MM.1S (cell line): ENCODE data around the gene DPYSL4.

Experiments used
- DNase-seq: peaks from one replicate; pipeline ENCODE4 v3.0.0-alpha.2; 2015
- H2AFZ ChIP-seq: fragments of 300-600 bp; sonication (generic); 2 replicates; pipeline ENCODE4 v1.6.0; 2016; ENCODE audit warnings: antibody characterized with exemption, low read length
- H3F3A ChIP-seq: fragments of 300-600 bp; sonication (generic); 2 replicates; pipeline ENCODE4 v1.6.1; 2016; ENCODE audit warnings: mild to moderate bottlenecking, antibody characterized with exemption, low read length, moderate library complexity, mixed read lengths; ENCODE audit not compliant: insufficient read depth
- H3K27ac ChIP-seq: fragments of 300-600 bp; sonication (generic); 2 replicates; pipeline ENCODE4 v1.5.1; 2016; ENCODE audit warnings: mild to moderate bottlenecking, low read length
- H3K27me3 ChIP-seq: fragments of 300-600 bp; sonication (generic); replicated peaks from 2 replicates; pipeline ENCODE4 v1.6.0; 2016; ENCODE audit warnings: low read length; ENCODE audit not compliant: insufficient read depth
- H3K36me3 ChIP-seq: fragments of 300-600 bp; sonication (generic); replicated peaks from 2 replicates; pipeline ENCODE4 v1.6.1; 2016; ENCODE audit warnings: mild to moderate bottlenecking, low read length, mixed read lengths; ENCODE audit not compliant: insufficient read depth
- H3K4me1 ChIP-seq: fragments of 300-600 bp; sonication (generic); 2 replicates; pipeline ENCODE4 v1.6.1; 2016; ENCODE audit warnings: low read length, mixed read lengths
- H3K4me2 ChIP-seq: fragments of 300-600 bp; sonication (generic); 2 replicates; pipeline ENCODE4 v1.6.0; 2016; ENCODE audit warnings: low read depth, low read length
- H3K4me3 ChIP-seq: fragments of 300-600 bp; sonication (generic); 2 replicates; pipeline ENCODE4 v1.5.1; 2016; ENCODE audit warnings: low read length, mixed read lengths
- H3K79me2 ChIP-seq: fragments of 300-600 bp; sonication (generic); 2 replicates; pipeline ENCODE4 v1.6.1; 2016; ENCODE audit warnings: mixed run types, low read length, mixed read lengths
- H3K9ac ChIP-seq: fragments of 300-600 bp; sonication (generic); 2 replicates; pipeline ENCODE4 v1.6.1; 2016; ENCODE audit warnings: low read length, mixed read lengths
- H3K9me2 ChIP-seq: fragments of 300-600 bp; sonication (generic); replicated peaks from 2 replicates; pipeline ENCODE4 v1.6.1; 2016; ENCODE audit warnings: mild to moderate bottlenecking, low read length, mixed read lengths; ENCODE audit not compliant: insufficient read depth
- H3K9me3 ChIP-seq: fragments of 300-600 bp; sonication (generic); replicated peaks from 2 replicates; pipeline ENCODE4 v1.6.1; 2016; ENCODE audit warnings: mild to moderate bottlenecking, low read length, mixed read lengths; ENCODE audit not compliant: insufficient read depth
- H4K20me1 ChIP-seq: fragments of 300-600 bp; sonication (generic); 2 replicates; pipeline ENCODE4 v1.6.1; 2016; ENCODE audit warnings: mild to moderate bottlenecking, low read length, moderate library complexity, mixed read lengths; ENCODE audit not compliant: insufficient read depth
- EZH2 ChIP-seq: fragments of 300-600 bp; sonication (generic); optimal IDR thresholded peaks from 2 replicates; pipeline ENCODE3; 2017; ENCODE audit warnings: low read depth, mild to moderate bottlenecking, antibody characterized with exemption, low read length, mixed read lengths
- EZH2phosphoT487 ChIP-seq: fragments of 300-600 bp; sonication (generic); IDR thresholded peaks from 2 replicates; pipeline ENCODE4 v1.6.1; 2018; ENCODE audit warnings: antibody characterized with exemption, low read length
- TF ChIP-seq, protein P1 (sequence below): fragments of 300-600 bp; sonication (generic); IDR thresholded peaks from 2 replicates; pipeline ENCODE4 v1.5.1; 2016; ENCODE audit warnings: antibody characterized with exemption, low read length, mixed read lengths

Gene DPYSL4

DNA sequence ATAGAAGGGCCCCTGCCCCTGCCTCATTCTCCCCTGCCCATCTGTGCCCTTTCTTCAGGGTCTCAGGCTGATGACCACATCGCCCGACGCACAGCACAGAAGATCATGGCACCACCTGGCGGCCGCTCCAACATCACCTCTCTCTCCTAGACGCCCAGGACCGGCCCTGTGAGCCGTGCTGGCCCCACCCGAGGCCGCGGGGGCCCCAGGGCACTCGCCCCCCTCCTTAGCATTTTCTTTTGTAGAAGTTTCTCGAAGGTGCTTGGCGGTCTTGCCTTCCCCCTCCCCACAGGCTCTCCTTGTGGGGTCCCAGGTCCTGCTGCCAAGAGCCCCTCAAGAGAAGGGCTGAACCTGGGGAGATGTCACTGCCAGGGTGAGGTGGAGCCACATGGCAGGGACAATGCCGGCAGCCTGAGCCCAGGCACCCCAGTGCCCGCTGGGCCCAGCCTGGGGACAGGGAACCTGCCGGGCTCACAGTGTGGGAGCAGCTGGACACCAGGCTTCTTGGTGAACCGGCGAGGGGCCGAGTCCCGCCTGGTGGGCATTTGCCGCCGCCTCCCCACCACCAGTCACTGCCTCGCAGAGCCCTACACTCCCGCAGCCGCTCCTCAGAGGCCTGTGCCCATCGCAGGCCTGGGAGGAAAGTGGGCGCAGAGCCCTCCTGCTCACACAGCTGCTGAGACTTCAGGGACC lies 18.2 kb downstream of the DPYSL4 start:
- Histone ChIP-seq H3K4me3 (no peak overlapping the region), H4K20me1 (no peaks in the 10 kb centered on the region), H3K27me3 (no peaks in the 10 kb centered on the region), H3F3A (no peaks in the 10 kb centered on the region), H3K9me3 (no peaks in the 10 kb centered on the region), H3K9me2 (no peaks in the 10 kb centered on the region), H3K36me3 (no peaks in the 10 kb centered on the region), H2AFZ (no peak overlapping the region), H3K4me2 (no peak overlapping the region), H3K27ac (no peak overlapping the region), H3K79me2 (no peaks in the 10 kb centered on the region), H3K9ac (no peak overlapping the region), H3K4me1 (no peaks in the 10 kb centered on the region)
- TF ChIP-seq EZH2phosphoT487 (no peak), EZH2 (no peak)
- TF ChIP-seq, protein P1, sequence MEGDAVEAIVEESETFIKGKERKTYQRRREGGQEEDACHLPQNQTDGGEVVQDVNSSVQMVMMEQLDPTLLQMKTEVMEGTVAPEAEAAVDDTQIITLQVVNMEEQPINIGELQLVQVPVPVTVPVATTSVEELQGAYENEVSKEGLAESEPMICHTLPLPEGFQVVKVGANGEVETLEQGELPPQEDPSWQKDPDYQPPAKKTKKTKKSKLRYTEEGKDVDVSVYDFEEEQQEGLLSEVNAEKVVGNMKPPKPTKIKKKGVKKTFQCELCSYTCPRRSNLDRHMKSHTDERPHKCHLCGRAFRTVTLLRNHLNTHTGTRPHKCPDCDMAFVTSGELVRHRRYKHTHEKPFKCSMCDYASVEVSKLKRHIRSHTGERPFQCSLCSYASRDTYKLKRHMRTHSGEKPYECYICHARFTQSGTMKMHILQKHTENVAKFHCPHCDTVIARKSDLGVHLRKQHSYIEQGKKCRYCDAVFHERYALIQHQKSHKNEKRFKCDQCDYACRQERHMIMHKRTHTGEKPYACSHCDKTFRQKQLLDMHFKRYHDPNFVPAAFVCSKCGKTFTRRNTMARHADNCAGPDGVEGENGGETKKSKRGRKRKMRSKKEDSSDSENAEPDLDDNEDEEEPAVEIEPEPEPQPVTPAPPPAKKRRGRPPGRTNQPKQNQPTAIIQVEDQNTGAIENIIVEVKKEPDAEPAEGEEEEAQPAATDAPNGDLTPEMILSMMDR = no peak
- no peak for DNase-seq

DNA sequence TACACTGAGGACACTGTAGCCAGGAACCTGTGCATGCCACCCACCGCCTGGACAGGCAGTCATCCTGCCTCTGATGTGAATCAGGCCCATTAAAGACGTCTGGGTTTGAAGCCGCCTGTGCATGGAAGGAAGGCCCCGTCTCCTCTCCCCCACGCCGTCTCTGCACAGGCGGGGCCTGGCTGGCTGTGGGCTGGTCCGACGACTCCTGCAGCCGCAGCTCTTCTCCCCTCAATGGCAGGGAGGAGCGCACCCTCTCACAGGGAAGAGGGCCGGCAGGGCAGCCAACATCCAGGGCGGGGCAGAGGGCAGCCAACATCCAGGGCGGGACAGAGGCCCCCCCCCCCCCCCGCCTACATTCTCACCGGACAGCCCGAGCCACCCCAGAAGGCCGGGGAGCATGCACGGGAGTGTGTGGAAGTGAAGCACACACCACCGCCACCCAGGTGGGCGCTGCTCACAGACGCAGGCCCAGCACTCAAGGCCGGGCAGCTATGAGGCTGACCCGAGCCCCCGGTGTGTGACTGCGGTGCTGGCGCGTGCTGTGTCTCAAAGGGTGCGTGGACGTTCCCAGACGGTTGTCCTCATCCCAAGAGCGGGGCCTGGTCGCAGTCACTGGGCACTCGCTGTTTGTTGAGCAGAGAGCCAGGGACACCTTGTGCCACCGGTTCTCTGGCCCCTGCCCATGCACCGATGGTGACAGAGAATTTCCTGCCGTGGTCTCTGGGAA lies 19.1 kb downstream of the DPYSL4 start:
- no peaks in the 10 kb centered on the region for H3K9me3 ChIP-seq
- H2AFZ ChIP-seq = no peak overlapping the region
- TF ChIP-seq EZH2 (no peak), EZH2phosphoT487 (no peak)
- TF ChIP-seq, protein P1 = no peak
- no peaks in the 10 kb centered on the region for H4K20me1 ChIP-seq
- H3K4me3 ChIP-seq = no peak overlapping the region
- H3F3A ChIP-seq = no peaks in the 10 kb centered on the region
- no peaks in the 10 kb centered on the region for H3K4me1 ChIP-seq
- H3K36me3 ChIP-seq = no peaks in the 10 kb centered on the region
- H3K27ac ChIP-seq = no peak overlapping the region
- H3K9ac ChIP-seq = no peak overlapping the region
- H3K79me2 ChIP-seq = no peaks in the 10 kb centered on the region
- H3K27me3 ChIP-seq = no peaks in the 10 kb centered on the region
- H3K9me2 ChIP-seq = no peaks in the 10 kb centered on the region
- DNase-seq = no peak
- H3K4me2 ChIP-seq = no peak overlapping the region

DNA sequence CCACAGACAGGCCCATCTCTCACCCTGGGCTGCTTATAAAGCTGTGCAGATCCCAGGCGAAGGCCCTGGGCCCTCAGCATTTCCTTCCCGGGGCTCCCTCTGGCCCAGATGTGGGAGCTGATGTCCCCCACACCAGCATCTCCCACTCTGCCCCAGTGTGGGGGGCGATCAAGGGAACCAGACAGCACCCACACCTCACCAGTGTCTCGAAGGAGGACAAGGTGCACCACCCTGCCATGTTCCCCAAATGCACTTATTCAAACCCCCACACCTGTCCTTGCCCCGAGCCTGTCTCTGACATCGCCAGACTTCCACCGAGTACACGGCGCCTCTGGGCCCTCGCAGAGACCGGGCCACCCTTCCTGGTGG lies 19.6 kb downstream of the DPYSL4 start:
- Histone ChIP-seq H3K79me2 (no peaks in the 10 kb centered on the region), H3F3A (no peaks in the 10 kb centered on the region), H3K9ac (no peak overlapping the region), H2AFZ (no peak overlapping the region), H3K9me2 (no peaks in the 10 kb centered on the region), H3K4me2 (no peak overlapping the region), H3K36me3 (no peaks in the 10 kb centered on the region), H4K20me1 (no peaks in the 10 kb centered on the region), H3K27ac (no peak overlapping the region), H3K9me3 (no peaks in the 10 kb centered on the region), H3K27me3 (no peaks in the 10 kb centered on the region), H3K4me1 (no peaks in the 10 kb centered on the region), H3K4me3 (no peak overlapping the region)
- TF ChIP-seq, protein P1 = no peak
- TF ChIP-seq EZH2phosphoT487 = no peak
- no peak for TF ChIP-seq EZH2
- no peak for DNase-seq
